HAP-1 (cell line): ENCODE results near the gene STK10.
"Not testable (repeated sequence)": the region's sequence is repeated elsewhere in the genome, so short reads cannot be mapped to it uniquely, and the experiment has no call there.

Experiments
- DNase-seq, 2 experiments: peaks; one replicate each; pipeline ENCODE4 v3.0.0-alpha.2; 2016 to 2020; ENCODE audit warnings: low spot score in 2 of 2
- H3K27me3 ChIP-seq: fragments of 250-450 bp; sonication (Bioruptor Pico); 2 replicates; pipeline ENCODE4 v1.5.1; 2020; ENCODE audit warnings: low read depth, mild to moderate bottlenecking, moderate library complexity
- H3K36me3 ChIP-seq: fragments of 250-450 bp; sonication (Bioruptor Pico); replicated peaks from 2 replicates; pipeline ENCODE4 v1.5.1; 2020; ENCODE audit warnings: mild to moderate bottlenecking
- H3K4me1 ChIP-seq: fragments of 250-450 bp; sonication (Bioruptor Pico); 2 replicates; pipeline ENCODE4 v1.5.1; 2020; ENCODE audit warnings: mild to moderate bottlenecking
- H3K4me3 ChIP-seq: fragments of 250-450 bp; sonication (Bioruptor Pico); 2 replicates; pipeline ENCODE4 v1.5.1; 2020; ENCODE audit warnings: mild to moderate bottlenecking, moderate library complexity
- H3K9me3 ChIP-seq: fragments of 250-450 bp; sonication (Bioruptor Pico); 2 replicates; pipeline ENCODE4 v1.5.1; 2020; ENCODE audit warnings: mild to moderate bottlenecking, moderate library complexity
- in situ Hi-C: fragments of 300-500 bp; cut with MboI; formaldehyde crosslinking; loops from 3 replicates; pipeline ENCODE4 v1.14.3; 2020; ENCODE audit warnings: low sequenced_read_pairs, inconsistent platforms, mixed read lengths

The STK10 gene

DNA sequence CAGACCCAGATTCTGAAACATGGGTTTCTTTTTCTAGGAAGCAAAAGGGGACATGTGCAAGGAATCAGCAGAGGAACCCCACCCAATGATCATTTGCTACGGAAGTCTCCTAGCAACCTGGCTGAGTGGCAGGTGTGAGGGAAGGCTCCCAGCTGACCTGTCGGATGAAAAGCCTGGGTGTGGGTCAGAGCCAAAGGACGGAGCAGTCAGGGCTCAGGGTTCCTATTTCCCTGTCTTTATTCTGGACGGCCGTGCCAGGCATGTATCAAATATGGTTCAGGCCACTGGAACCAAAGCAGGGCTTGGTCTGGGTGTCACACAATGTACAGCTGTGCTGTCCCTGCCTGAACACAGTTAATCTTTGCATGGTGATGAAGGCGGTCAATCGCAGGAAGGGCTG, 20.1 kb downstream of the STK10 start:
- DNase-seq = no peak
- in situ Hi-C loops = no loop called here
- H3K4me3 ChIP-seq = no peak overlapping the region
- no peaks in the 10 kb centered on the region for H3K27me3 ChIP-seq
- H3K9me3 ChIP-seq = no peaks in the 10 kb centered on the region
- H3K4me1 ChIP-seq = peaks cover 9% of the 10 kb centered on the region
- H3K36me3 ChIP-seq = no peaks in the 10 kb centered on the region

DNA sequence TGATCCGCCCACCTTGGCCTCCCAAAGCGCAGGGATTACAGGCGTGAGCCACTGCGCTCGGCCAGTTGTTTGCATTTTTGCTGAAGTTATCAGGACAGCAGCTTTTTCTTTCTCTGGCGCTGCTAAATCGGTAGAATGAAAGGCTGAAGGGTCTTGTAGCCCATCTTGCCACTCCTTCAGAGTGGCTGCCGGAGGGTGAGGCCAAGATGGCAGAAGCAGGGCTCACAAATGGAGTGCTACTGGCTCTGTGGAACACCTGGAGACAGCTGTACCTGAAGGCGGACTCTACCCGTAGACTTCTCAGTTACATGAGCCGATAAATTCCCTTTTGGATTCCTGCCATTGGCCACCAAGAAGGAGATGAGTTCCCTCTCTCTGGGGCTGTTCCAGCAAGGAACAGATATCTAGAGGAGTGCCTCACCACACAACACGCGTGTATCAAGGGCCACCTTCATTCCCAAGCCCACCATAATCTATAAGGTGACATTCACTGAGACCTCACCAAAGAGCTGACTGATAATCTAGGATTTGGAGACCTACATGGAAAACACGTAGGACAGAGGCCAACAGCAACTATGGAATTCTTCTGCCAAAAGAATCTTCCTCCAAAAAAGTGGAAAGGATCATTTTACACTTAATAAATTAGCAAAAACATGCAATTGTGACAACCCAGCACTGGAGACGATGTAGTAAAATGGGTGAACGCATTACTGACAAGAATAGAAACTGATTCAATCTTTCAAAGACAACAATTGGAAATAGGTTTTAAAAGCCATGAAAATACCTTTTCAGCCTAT, 21.8 kb downstream of the STK10 start:
- H3K9me3 ChIP-seq = no peaks in the 10 kb centered on the region
- H3K27me3 ChIP-seq = no peaks in the 10 kb centered on the region
- no peak for DNase-seq
- H3K36me3 ChIP-seq = no peaks in the 10 kb centered on the region
- peaks cover 5% of the 10 kb centered on the region for H3K4me1 ChIP-seq
- in situ Hi-C loops = no loop called here
- no peak overlapping the region for H3K4me3 ChIP-seq

DNA sequence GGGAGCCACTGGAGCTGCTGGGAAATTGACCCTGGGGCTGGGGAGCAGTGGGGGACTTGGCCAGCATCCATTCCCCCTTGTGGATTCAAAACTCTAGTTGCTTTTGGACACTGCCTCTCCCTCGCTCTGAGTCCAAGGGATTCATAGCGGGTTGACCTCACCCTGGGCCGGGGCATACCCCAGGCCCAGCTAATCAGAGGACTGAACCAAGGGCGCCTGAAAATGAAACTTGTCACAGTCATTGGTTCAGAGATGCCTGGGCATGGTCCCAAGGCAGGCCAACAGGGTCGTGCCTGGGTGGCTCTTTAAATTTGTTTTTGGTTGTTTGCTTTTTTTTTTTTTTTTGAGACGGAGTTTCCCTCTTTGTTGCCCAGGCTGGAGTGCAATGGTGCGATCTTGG, 22.6 kb downstream of the STK10 start:
- Histone ChIP-seq H3K27me3 (no peaks in the 10 kb centered on the region), H3K4me3 (no peak overlapping the region), H3K36me3 (no peaks in the 10 kb centered on the region), H3K4me1 (no peaks in the 10 kb centered on the region), H3K9me3 (no peaks in the 10 kb centered on the region)
- in situ Hi-C loops = no loop called here
- DNase-seq = no peak

GRCh38 chr5:172164769-172165212, 23.2 kb downstream of the STK10 start:
- no peaks in the 10 kb centered on the region for H3K36me3 ChIP-seq
- no peak for DNase-seq
- H3K27me3 ChIP-seq = no peaks in the 10 kb centered on the region
- H3K4me1 ChIP-seq = no peaks in the 10 kb centered on the region
- in situ Hi-C loops = no loop called here
- H3K4me3 ChIP-seq = no peak overlapping the region
- H3K9me3 ChIP-seq = no peaks in the 10 kb centered on the region

DNA sequence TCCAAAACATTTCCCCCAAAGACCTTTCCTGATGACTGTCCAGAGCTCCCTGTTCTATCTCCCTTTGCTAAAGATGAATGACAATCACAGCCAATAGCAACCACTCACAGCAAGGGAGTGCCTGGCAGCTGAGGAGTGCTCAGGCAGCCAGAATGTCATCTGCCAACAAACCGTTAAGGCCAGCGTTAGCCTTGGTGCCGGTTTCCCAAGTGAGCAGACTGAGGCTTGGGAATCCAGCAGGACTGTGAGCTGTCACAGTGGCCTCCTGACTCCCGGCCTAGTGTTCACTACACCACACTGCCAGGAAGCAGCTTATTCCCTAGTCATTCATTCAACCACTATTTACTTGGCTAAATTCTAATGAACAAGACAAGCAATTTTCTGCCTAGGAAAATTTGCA, 24.7 kb downstream of the STK10 start:
- no peaks in the 10 kb centered on the region for H3K36me3 ChIP-seq
- DNase-seq = no peak

DNA sequence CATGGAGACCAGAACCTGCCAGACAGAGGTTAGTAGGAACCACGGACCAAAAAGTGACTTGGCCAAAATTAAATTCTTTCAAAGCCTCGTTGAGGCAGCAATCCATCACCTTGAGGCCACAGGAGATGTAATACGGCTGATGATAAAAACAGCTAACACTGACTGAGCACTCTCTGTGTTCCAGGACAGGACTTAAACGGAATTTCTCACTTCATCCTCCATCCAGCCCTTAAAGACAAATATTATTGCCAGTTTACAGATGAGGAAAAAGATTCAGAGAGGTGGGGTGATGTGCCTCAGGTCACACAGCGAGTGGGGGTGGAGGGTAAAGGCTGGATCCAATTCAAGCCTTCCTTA, 25.1 kb downstream of the STK10 start:
- no peaks in the 10 kb centered on the region for H3K36me3 ChIP-seq
- no peak for DNase-seq
- no peaks in the 10 kb centered on the region for H3K27me3 ChIP-seq
- no peaks in the 10 kb centered on the region for H3K9me3 ChIP-seq
- in situ Hi-C loops = no loop called here
- H3K4me3 ChIP-seq = no peak overlapping the region
- no peaks in the 10 kb centered on the region for H3K4me1 ChIP-seq

More for the DNA sequence above, 24.7 kb downstream of the STK10 start:
- H3K4me3 ChIP-seq = no peak overlapping the region
- in situ Hi-C loops = no loop called here
- H3K27me3 ChIP-seq = no peaks in the 10 kb centered on the region
- H3K9me3 ChIP-seq = no peaks in the 10 kb centered on the region
- no peaks in the 10 kb centered on the region for H3K4me1 ChIP-seq

DNA sequence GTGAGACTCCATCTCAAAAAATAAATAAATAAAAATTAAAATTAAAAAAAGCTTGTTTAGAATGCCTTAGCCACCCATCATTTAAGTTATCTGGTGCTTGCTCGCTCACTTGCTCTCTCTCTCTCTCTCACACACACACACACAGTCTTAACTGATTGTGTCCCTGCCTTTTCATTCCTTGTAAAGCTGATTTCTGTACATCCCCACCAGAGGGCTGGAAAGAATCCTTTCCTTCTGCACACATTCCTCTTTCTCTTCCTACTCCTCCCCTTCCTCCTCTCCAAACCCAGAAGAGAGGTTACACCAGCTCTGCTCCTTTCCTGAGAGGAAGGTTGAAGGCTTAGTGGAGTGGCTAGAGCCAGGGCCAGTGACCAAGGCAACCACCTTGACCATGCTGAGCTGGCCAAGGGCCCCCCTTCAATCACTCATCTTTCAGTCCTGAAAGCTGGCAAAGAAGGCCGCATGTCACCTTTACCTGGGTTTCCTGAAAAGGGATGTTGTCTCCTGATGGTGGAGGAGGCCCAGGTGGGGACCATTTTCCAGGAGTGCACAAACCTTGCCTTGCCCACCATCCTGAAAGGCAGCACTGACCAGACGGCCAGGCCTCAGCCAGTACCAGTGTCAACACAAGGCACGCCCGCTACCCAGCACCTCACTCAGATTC, 25.6 kb downstream of the STK10 start:
- Histone ChIP-seq H3K4me1 (no peaks in the 10 kb centered on the region), H3K36me3 (no peaks in the 10 kb centered on the region), H3K27me3 (no peaks in the 10 kb centered on the region), H3K4me3 (no peak overlapping the region), H3K9me3 (no peaks in the 10 kb centered on the region)
- no peak for DNase-seq
- in situ Hi-C loops = no loop called here

DNA sequence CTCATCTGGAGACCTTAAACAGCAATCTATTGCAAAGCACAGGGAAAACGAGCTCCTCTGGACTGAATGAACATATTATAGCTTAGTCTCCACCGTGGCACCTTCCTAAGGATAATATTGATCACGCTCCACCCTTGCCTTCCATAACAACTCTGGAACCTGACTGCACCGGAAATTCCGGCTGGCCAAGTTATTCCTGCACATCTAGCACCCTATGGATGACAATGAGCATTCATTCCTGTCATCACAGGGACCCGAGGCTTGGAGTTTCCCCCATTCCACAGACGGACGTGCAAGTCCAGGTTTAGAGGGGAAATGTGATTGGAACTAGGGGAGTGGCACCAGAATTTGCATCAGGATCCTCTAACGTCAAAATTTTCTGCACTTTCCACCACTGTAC, 27.5 kb downstream of the STK10 start:
- no peak for DNase-seq
- Histone ChIP-seq H3K9me3 (no peaks in the 10 kb centered on the region), H3K4me1 (no peaks in the 10 kb centered on the region), H3K27me3 (no peaks in the 10 kb centered on the region), H3K4me3 (no peak overlapping the region), H3K36me3 (peaks cover 2% of the 10 kb centered on the region; the same call in 1 of the 2 replicates)
- in situ Hi-C loops = no loop called here

GRCh38 chr5:172159016-172159415, 29.0 kb downstream of the STK10 start:
- Histone ChIP-seq H3K4me1 (no peaks in the 10 kb centered on the region), H3K36me3 (peaks cover 2% of the 10 kb centered on the region; the same call in 1 of the 2 replicates), H3K9me3 (no peaks in the 10 kb centered on the region), H3K27me3 (no peaks in the 10 kb centered on the region), H3K4me3 (no peak overlapping the region)
- DNase-seq = no peak
- in situ Hi-C loops = no loop called here

- H3K27me3 ChIP-seq = no peaks in the 10 kb centered on the region
- DNase-seq = no peak
- H3K4me3 ChIP-seq = no peak overlapping the region
- no peaks in the 10 kb centered on the region for H3K4me1 ChIP-seq
- in situ Hi-C loops = no loop called here
- peaks cover 2% of the 10 kb centered on the region; the same call in 1 of the 2 replicates for H3K36me3 ChIP-seq
- H3K9me3 ChIP-seq = no peaks in the 10 kb centered on the region
Measured at GRCh38 chr5:172156541-172156994, 31.5 kb downstream of the STK10 start.

DNA sequence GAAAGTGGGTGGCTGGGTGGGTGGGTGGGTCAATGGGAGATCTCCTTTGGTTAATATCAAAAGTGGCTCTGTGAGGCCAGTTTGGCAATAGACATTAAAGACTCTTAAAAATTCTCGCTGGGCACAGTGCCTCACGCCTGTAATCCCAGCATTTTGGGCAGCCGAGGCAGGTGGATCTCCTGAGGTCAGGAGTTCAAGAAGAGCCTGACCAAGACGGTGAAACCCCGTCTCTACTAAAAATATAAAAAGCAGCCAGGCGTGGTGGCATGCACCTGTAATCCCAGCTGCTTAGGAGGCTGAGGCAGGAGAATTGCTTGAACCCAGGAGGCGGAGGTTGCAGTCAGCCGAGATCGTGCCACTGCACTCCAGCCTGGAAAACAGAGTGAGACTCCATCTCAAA, 32.9 kb downstream of the STK10 start:
- H3K36me3 ChIP-seq = not testable (repeated sequence)

GRCh38 chr5:172153695-172154094, 34.3 kb downstream of the STK10 start:
- in situ Hi-C loops = no loop called here
- DNase-seq = no peak
- Histone ChIP-seq H3K4me1 (no peaks in the 10 kb centered on the region), H3K36me3 (peaks cover 2% of the 10 kb centered on the region; the same call in 1 of the 2 replicates), H3K9me3 (no peaks in the 10 kb centered on the region), H3K4me3 (no peak overlapping the region), H3K27me3 (no peaks in the 10 kb centered on the region)

More for the DNA sequence above, 32.9 kb downstream of the STK10 start:
- H3K9me3 ChIP-seq, in situ Hi-C loops, H3K4me1 ChIP-seq, DNase-seq, H3K4me3 ChIP-seq, H3K27me3 ChIP-seq: not testable (repeated sequence)

DNA sequence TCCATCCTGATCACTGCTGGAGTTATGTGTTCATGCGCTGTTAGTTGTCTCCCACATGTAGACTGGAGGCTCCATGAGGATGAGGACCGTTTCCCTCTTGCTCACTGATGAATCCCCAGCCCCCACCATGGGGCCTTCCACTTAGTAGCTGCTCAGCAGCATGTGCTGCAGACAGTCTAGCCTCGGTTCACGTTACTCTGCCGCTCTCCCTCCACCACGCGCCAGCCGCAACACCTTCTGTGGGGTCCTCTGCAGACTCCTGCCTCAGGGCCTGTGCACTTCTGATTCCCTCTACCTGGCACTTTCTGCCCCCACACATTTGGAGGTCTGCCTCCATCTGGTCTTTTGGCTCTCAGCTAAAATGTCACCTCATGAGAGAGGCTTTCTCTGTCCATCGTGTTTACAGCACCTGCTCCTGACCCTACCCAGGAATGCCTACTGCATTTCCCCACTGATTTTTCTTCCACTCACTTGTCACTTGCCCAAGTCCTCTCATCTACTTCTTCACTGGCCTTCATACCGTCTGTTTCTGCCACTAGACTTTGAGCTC, 36.3 kb downstream of the STK10 start:
- H3K36me3 ChIP-seq = peaks cover 2% of the 10 kb centered on the region; the same call in 1 of the 2 replicates
- in situ Hi-C loops = no loop called here
- H3K4me1 ChIP-seq = no peaks in the 10 kb centered on the region
- H3K9me3 ChIP-seq = no peaks in the 10 kb centered on the region
- no peak for DNase-seq
- no peak overlapping the region for H3K4me3 ChIP-seq
- H3K27me3 ChIP-seq = no peaks in the 10 kb centered on the region
